ENCODE data around the gene GBE1.
A peak's percentile ranks its signal among the peaks of the same experiment; 100 is the strongest.

DNA sequence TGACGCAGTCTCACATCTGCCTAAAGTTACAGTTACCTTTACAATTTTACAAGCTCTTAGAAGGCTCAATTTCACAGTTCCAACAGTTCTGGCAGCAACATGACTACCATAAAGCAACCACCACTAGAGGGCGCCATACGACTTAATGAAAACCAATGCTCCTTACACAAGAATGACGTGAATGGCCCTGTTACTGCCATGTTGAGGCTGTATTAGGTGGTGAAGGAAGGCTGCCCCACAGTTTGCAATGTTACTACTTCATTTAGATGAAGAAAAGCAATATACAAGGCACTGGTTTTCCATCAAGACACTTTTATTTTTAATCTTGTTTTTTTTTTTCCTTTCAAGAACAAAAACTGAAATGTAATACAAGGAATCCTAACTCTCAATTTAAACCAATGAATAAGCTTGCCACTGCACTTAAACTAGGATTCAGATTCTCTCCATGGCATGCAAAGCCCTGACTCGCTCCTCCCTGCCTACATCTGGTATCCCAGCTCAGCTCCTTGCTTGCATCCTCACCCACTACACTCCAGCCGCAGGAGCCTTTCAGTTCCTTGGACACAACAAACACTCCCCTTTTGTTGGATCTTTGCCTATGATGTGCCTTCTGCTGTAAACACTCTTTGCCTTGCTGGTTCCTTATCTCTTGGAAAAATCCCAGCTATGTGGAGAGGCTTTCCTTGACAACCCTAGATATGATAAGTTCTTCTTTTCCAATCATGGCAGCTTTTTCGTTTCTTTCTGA lies 270.7 kb downstream of the GBE1 start:
- TF ChIP-seq CTCF (IDR thresholded peaks at IDR 0.05) (peak; percentile 89), HMGXB4 (CRISPR knock-in tag; IDR thresholded peaks at IDR 0.05) (no peak), AFF4 (CRISPR knock-in tag; IDR thresholded peaks at IDR 0.05; ENCODE audit: borderline replicate concordance) (no peak), MAX (CRISPR knock-in tag; IDR thresholded peaks at IDR 0.05) (no peak), ETV6 (CRISPR knock-in tag; IDR thresholded peaks at IDR 0.05) (no peak), ZNF232 (CRISPR knock-in tag; IDR thresholded peaks at IDR 0.05) (no peak), MXD4 (CRISPR knock-in tag; IDR thresholded peaks at IDR 0.05; ENCODE audit: borderline replicate concordance) (no peak), USF1 (CRISPR knock-in tag; IDR thresholded peaks at IDR 0.05) (no peak), JUN (CRISPR knock-in tag; IDR thresholded peaks at IDR 0.05) (no peak)
- TF ChIP-seq, protein P1, sequence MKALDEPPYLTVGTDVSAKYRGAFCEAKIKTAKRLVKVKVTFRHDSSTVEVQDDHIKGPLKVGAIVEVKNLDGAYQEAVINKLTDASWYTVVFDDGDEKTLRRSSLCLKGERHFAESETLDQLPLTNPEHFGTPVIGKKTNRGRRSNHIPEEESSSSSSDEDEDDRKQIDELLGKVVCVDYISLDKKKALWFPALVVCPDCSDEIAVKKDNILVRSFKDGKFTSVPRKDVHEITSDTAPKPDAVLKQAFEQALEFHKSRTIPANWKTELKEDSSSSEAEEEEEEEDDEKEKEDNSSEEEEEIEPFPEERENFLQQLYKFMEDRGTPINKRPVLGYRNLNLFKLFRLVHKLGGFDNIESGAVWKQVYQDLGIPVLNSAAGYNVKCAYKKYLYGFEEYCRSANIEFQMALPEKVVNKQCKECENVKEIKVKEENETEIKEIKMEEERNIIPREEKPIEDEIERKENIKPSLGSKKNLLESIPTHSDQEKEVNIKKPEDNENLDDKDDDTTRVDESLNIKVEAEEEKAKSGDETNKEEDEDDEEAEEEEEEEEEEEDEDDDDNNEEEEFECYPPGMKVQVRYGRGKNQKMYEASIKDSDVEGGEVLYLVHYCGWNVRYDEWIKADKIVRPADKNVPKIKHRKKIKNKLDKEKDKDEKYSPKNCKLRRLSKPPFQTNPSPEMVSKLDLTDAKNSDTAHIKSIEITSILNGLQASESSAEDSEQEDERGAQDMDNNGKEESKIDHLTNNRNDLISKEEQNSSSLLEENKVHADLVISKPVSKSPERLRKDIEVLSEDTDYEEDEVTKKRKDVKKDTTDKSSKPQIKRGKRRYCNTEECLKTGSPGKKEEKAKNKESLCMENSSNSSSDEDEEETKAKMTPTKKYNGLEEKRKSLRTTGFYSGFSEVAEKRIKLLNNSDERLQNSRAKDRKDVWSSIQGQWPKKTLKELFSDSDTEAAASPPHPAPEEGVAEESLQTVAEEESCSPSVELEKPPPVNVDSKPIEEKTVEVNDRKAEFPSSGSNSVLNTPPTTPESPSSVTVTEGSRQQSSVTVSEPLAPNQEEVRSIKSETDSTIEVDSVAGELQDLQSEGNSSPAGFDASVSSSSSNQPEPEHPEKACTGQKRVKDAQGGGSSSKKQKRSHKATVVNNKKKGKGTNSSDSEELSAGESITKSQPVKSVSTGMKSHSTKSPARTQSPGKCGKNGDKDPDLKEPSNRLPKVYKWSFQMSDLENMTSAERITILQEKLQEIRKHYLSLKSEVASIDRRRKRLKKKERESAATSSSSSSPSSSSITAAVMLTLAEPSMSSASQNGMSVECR (CRISPR knock-in tag; IDR thresholded peaks at IDR 0.05; ENCODE audit: borderline replicate concordance), result no peak
- TF ChIP-seq, protein P2, sequence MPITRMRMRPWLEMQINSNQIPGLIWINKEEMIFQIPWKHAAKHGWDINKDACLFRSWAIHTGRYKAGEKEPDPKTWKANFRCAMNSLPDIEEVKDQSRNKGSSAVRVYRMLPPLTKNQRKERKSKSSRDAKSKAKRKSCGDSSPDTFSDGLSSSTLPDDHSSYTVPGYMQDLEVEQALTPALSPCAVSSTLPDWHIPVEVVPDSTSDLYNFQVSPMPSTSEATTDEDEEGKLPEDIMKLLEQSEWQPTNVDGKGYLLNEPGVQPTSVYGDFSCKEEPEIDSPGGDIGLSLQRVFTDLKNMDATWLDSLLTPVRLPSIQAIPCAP (CRISPR knock-in tag; IDR thresholded peaks at IDR 0.05), result no peak
- TF ChIP-seq, protein P3, sequence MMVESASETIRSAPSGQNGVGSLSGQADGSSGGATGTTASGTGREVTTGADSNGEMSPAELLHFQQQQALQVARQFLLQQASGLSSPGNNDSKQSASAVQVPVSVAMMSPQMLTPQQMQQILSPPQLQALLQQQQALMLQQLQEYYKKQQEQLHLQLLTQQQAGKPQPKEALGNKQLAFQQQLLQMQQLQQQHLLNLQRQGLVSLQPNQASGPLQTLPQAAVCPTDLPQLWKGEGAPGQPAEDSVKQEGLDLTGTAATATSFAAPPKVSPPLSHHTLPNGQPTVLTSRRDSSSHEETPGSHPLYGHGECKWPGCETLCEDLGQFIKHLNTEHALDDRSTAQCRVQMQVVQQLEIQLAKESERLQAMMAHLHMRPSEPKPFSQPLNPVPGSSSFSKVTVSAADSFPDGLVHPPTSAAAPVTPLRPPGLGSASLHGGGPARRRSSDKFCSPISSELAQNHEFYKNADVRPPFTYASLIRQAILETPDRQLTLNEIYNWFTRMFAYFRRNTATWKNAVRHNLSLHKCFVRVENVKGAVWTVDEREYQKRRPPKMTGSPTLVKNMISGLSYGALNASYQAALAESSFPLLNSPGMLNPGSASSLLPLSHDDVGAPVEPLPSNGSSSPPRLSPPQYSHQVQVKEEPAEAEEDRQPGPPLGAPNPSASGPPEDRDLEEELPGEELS (CRISPR knock-in tag; IDR thresholded peaks at IDR 0.05), result no peak
- TF ChIP-seq, protein P4, sequence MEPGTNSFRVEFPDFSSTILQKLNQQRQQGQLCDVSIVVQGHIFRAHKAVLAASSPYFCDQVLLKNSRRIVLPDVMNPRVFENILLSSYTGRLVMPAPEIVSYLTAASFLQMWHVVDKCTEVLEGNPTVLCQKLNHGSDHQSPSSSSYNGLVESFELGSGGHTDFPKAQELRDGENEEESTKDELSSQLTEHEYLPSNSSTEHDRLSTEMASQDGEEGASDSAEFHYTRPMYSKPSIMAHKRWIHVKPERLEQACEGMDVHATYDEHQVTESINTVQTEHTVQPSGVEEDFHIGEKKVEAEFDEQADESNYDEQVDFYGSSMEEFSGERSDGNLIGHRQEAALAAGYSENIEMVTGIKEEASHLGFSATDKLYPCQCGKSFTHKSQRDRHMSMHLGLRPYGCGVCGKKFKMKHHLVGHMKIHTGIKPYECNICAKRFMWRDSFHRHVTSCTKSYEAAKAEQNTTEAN (CRISPR knock-in tag; IDR thresholded peaks at IDR 0.05), result no peak
